DMS53 treated with DMSO at 0.1 percent for 48 hours (cell line): ENCODE data around the gene FCHSD2.
A peak's percentile ranks its signal among the peaks of the same experiment; 100 is the strongest.
"Not testable (repeated sequence)": the region's sequence is repeated elsewhere in the genome, so short reads cannot be mapped to it uniquely, and the experiment has no call there.

Experiments used
- DNase-seq: peaks from one replicate; lab custom pipeline; 2025; ENCODE audit not compliant: unreplicated experiment; lab: John Stamatoyannopoulos, UW

FCHSD2 gene

GRCh38 chr11:73152086-73152853 lies 10.2 kb upstream of the FCHSD2 start:
- DNase-seq: no peak

- no peak for DNase-seq
Measured at GRCh38 chr11:73151416-73151815, 9.3 kb upstream of the FCHSD2 start.

GRCh38 chr11:73149105-73149504 lies 7.0 kb upstream of the FCHSD2 start:
- no peak for DNase-seq

GRCh38 chr11:73147771-73148681 lies 5.9 kb upstream of the FCHSD2 start:
- DNase-seq: no peak

- DNase-seq: no peak
Measured at GRCh38 chr11:73145986-73146575, 4.0 kb upstream of the FCHSD2 start.

- peak; percentile 94 for DNase-seq
Measured at GRCh38 chr11:73143126-73143838, 1.2 kb upstream of the FCHSD2 start.

GRCh38 chr11:73141309-73142127 lies 600 bp downstream of the FCHSD2 start:
- DNase-seq: peak; percentile 67

GRCh38 chr11:73141031-73141308 lies 1.1 kb downstream of the FCHSD2 start:
- DNase-seq: no peak

GRCh38 chr11:73140213-73141030 lies 1.7 kb downstream of the FCHSD2 start:
- peak; percentile 68 for DNase-seq

GRCh38 chr11:73139476-73140198 lies 2.5 kb downstream of the FCHSD2 start:
- no peak for DNase-seq

GRCh38 chr11:73137944-73138274 lies 4.2 kb downstream of the FCHSD2 start:
- no peak for DNase-seq

GRCh38 chr11:73137262-73137943 lies 4.7 kb downstream of the FCHSD2 start:
- no peak for DNase-seq

GRCh38 chr11:73136722-73137121 lies 5.4 kb downstream of the FCHSD2 start:
- not testable (repeated sequence) for DNase-seq

GRCh38 chr11:73135346-73136284 lies 6.5 kb downstream of the FCHSD2 start:
- DNase-seq: no peak

GRCh38 chr11:73132349-73132748 lies 9.8 kb downstream of the FCHSD2 start:
- not testable (repeated sequence) for DNase-seq

- no peak for DNase-seq
Measured at GRCh38 chr11:73130181-73130580, 11.9 kb downstream of the FCHSD2 start.

GRCh38 chr11:73129198-73129597 lies 12.9 kb downstream of the FCHSD2 start:
- no peak for DNase-seq
